Rectal smooth muscle tissue (tissue), 1 donor: ENCODE measurements around the gene PPIP5K2.

Source experiments
- H3K27ac ChIP-seq: one replicate; pipeline ENCODE4 v1.7.0; 2013; ENCODE audit warnings: low read depth, low read length, inconsistent platforms
- H3K27me3 ChIP-seq: one replicate; pipeline ENCODE4 v1.7.0; 2013; ENCODE audit warnings: low read length; ENCODE audit not compliant: control insufficient read depth, insufficient read depth
- H3K36me3 ChIP-seq: one replicate; pipeline ENCODE4 v1.7.0; 2013; ENCODE audit warnings: low read length; ENCODE audit not compliant: control insufficient read depth, insufficient read depth
- H3K4me1 ChIP-seq: one replicate; pipeline ENCODE4 v1.7.0; 2013; ENCODE audit warnings: low read length; ENCODE audit not compliant: control insufficient read depth, insufficient read depth
- H3K4me3 ChIP-seq: one replicate; pipeline ENCODE4 v1.7.0; 2013; ENCODE audit warnings: low read length
- H3K9ac ChIP-seq: one replicate; pipeline ENCODE4 v1.7.0; 2013; ENCODE audit warnings: low read length

PPIP5K2 gene

DNA sequence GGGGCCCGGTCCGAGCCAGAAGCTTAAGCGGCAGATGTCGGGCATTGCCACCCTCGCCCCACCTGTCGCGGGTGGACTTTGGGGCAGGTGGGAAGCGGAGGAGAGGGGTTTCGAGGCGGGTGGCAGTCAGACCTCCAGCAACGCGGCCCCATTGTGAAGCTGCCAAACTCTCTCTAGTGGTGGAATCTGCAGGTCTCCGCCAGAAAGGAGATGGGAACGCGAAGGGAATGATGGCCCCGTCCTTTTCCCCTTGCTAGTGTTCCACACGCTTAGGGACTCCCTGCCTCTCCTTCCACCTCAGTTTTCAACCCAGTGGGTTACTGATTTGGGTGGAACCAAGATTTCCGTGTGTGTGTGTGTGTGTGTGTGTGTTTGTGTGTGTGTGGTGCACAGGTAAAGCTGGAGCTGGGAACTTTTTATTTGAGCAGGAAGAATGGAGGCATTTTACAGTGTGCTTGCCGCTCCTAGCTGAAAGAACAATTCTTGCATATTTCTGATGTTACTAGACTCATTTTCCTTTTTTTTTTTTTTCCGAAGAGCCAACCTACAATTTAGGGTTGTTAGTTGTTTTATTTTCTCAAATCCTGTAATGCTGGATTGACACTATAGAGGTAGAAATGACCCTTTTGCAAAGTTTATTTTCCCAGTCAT is 139.7 kb downstream of the PPIP5K2 start:
- Histone ChIP-seq H3K4me3 (peak overlapping the region; percentile 92), H3K9ac (peak overlapping the region; percentile 32), H3K36me3 (no peaks in the 10 kb centered on the region), H3K27ac (peak overlapping the region; percentile 77), H3K4me1 (peaks cover 3% of the 10 kb centered on the region), H3K27me3 (no peaks in the 10 kb centered on the region)

- Histone ChIP-seq H3K27ac (no peak overlapping the region), H3K27me3 (no peaks in the 10 kb centered on the region), H3K4me1 (peaks cover 3% of the 10 kb centered on the region), H3K9ac (no peak overlapping the region), H3K4me3 (peak overlapping the region; percentile 36), H3K36me3 (no peaks in the 10 kb centered on the region)
These were observed 140.8 kb downstream of the PPIP5K2 start for GRCh38 chr5:103260951-103261350.
